SK-MEL-5 (cell line): Measurements from ENCODE around the gene GPC3. TPM values are rescaled to one million over a fixed set of nuclear protein-coding genes. Genes with fewer than 3 reads are reported as not detected.
"Not testable (repeated sequence)": the region's sequence is repeated elsewhere in the genome, so short reads cannot be mapped to it uniquely, and the experiment has no call there.

ENCODE experiments used
- DNase-seq: peaks from one replicate; pipeline ENCODE4 v3.0.0-alpha.2; 2016; ENCODE audit warnings: low read depth, low spot score
- in situ Hi-C: cut with HindIII; loops from 2 replicates; pipeline ENCODE4 v1.10.0; 2016; ENCODE audit warnings: low sequenced_read_pairs, high pct_unique_total_duplicates, low pct_unique_long_range_greater_than_20kb
- total RNA-seq: library from RNA; depleted of rRNA; stranded (reverse); fragments of >200 nt; shearing (Covaris generic); gene quantifications from 2 replicates; pipeline ENCODE4 v1.2.3, GENCODE V29; 2014

GPC3 gene
- total RNA-seq, 1 experiment from 2014 or later: 0.16 TPM

DNA sequence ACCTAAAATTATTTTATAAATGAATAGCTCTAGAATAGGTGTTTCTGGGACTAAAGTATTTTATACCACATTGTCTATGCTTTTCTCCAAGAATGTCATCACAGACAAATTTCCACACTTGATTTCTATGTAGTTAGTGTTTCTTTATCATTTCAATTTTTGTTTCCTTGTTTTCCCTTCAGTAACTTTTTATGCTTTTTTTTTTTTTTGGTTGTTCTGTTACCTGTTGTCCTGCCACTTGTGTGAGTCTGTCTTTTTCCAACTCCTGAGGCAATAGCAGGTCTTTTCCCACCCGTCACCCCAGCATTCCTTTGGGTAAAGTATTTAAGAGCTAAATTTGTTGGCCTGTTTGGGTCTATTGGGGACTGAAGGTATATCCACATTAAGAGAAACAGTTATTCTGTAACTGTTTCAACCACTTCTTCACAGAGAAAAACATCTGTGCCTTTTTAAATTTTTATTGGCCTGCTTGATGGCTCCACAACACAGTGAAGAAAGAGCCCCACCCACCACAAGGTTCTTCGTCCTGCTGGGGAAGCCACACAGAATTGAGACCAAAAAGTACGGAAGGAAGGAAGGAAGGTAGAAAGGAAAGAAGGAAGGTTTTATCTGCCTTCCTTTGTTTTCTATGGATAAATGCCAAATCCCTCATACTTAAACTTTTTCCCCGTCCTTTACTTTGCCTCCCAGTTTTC is 17.7 kb upstream of the GPC3 start:
- in situ Hi-C loops: no loop called here

DNA sequence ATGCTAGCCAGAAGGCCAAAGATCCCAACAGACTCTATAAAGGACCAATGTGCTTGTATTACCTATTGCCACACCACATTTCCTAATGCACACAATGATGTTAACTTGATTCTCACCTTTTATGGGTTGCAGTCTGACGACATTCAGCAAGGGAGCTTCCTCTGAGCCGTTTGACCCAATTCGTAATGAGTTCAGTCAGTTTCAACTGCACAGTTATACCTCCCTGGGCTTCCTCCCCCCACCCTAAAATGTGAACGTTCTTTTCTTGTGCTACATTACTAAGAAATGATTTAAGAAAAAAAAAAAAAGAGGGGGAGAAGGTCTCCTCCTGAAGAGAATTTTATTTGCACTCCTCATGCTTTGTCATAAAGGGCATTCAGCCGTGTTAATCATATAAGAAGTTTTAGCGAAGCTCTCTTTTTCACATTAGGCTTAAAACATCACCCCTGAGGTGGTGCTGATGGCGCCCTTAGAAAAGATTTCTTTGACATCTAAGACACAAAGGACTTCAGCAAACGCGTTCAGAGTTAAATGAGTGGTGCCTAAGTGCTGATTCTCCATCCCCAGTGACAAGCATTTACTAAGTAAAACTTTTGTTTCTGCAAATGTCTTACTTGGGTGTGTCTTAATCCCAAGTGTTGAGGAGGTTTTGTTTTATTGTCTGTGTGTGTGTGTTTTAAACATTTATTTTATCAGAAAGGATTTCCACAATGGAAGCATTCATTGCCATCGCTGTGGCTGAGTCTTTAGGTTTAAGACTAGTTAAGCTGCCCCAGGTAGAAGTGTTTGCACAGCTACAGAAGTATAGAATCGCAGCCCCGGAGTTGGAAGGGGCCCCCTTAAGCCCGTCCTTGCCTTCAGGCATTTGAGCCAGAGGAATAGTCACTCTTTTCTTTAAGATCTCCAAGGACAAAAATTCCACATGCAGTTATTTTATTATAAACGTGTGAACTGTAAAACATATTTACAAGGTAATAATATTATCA is 15.2 kb upstream of the GPC3 start:
- in situ Hi-C loops: no loop called here
- no peak for DNase-seq

More for the DNA sequence above, 17.7 kb upstream of the GPC3 start:
- DNase-seq: no peak

GRCh38 chrX:133999031-133999705 is 13.8 kb upstream of the GPC3 start:
- DNase-seq: no peak

GRCh38 chrX:133995759-133996158 is 10.4 kb upstream of the GPC3 start:
- in situ Hi-C loops: no loop called here
- DNase-seq: no peak

More at GRCh38 chrX:133999031-133999705, 13.8 kb upstream of the GPC3 start:
- in situ Hi-C loops: no loop called here

DNA sequence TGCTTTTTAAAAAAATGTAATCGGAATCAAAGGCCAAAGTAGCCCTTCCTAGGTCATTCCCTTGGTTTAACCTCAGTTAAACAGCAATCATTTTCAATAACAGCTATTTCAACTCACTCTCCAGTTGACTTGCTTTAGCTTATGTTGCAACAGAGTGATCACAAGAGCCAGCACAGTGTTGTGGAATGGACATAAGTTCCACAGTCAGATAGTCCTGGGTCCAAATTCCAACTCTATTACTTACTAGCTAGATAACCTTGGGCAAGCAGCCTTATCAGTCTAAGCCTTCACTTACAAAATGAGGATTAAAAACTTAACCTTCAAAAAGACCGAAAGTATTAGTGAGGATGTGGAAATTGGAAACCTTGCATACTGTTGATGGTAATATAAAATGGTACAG is 9.2 kb upstream of the GPC3 start:
- in situ Hi-C loops: no loop called here

DNA sequence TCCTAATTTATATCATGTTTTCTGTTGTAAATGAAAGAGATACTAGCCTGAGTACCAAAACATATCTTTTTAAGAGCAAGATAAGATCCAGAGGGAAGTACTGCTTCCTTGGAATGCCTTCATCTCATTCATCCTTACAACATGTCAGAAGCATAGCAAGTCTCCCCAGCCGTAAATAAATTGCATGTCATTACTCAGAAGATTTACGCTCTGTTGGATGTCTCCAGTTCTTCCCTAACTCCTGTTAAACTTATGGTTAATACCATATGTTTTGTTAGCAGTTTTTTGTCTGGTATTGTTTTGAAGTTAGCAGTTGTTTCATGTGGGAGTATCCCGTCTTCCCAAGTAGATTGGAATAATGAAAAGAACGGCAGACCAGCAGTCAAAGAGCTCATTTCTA is 7.5 kb upstream of the GPC3 start:
- DNase-seq: no peak
- in situ Hi-C loops: no loop called here

More for the DNA sequence above, 9.2 kb upstream of the GPC3 start:
- DNase-seq: no peak

- DNase-seq: no peak
- in situ Hi-C loops: no loop called here
Observed at GRCh38 chrX:133991814-133992213, 6.4 kb upstream of the GPC3 start.

- in situ Hi-C loops, DNase-seq: not testable (repeated sequence)
Observed at GRCh38 chrX:133991057-133991456, 5.7 kb upstream of the GPC3 start.

DNA sequence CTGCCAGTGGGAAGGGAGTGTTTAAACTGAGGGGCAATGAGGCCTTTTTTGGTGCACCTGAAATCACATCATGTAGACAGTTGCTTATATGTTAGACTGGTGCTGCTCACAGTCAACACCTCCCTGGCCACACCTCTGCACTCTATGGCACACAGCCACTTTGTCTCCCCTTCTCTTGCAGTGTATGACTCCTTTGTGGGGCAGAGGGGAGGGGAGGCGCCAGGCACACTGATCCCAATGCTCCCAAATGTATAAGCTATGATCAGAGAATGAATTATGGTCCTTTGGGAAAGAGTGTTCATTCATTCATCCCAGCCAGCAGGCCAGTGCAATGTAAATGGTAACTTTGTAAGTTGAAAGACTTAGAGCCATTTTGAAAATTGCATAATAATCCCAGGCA is 4.6 kb upstream of the GPC3 start:
- in situ Hi-C loops: no loop called here
- DNase-seq: no peak

- no peak for DNase-seq
- in situ Hi-C loops: no loop called here
Observed at GRCh38 chrX:133989490-133989889, 4.1 kb upstream of the GPC3 start.

- no peak for DNase-seq
- in situ Hi-C loops: no loop called here
Observed at GRCh38 chrX:133988010-133988409, 2.6 kb upstream of the GPC3 start.

- DNase-seq: no peak
Observed at GRCh38 chrX:133987188-133987587, 1.8 kb upstream of the GPC3 start.

DNA sequence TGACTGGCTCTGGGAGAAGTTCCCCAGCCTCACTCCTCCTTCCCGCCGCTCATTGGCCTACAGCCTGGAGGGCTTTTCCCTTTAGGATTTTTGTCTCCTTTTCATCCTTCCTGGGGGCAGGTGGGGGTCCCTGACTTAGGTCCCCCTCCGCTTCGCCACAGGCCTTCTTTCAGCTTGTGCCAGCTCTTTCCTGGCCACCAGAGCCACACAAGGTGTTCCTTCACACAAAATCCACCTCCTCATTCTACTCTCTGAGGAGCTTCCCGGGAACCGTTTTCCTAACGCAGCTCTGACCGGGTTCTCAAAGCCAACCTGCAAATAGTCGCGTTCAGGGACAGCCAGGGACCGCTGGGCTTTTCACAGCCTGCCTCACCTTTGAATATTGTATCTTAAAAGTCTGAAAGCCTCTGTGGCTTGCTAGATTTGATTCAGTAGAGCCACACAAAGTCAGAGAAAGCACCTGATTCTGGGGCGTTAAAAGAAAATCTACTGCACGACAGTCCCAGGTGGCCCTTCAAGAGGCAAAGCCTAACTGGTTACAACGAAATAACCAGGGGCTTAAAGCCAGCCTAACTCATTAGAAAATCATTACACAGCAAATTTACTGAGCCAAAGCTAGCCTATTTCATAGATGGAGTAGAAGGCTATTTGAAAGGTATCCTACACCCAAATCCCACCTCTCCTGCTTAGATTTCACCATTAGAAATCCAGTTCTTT is 731 bp upstream of the GPC3 start:
- in situ Hi-C loops: no loop called here

More at GRCh38 chrX:133987188-133987587, 1.8 kb upstream of the GPC3 start:
- in situ Hi-C loops: no loop called here

GRCh38 chrX:133984857-133985163 is 584 bp downstream of the GPC3 start:
- in situ Hi-C loops: no loop called here

More for the DNA sequence above, 731 bp upstream of the GPC3 start:
- no peak for DNase-seq

DNA sequence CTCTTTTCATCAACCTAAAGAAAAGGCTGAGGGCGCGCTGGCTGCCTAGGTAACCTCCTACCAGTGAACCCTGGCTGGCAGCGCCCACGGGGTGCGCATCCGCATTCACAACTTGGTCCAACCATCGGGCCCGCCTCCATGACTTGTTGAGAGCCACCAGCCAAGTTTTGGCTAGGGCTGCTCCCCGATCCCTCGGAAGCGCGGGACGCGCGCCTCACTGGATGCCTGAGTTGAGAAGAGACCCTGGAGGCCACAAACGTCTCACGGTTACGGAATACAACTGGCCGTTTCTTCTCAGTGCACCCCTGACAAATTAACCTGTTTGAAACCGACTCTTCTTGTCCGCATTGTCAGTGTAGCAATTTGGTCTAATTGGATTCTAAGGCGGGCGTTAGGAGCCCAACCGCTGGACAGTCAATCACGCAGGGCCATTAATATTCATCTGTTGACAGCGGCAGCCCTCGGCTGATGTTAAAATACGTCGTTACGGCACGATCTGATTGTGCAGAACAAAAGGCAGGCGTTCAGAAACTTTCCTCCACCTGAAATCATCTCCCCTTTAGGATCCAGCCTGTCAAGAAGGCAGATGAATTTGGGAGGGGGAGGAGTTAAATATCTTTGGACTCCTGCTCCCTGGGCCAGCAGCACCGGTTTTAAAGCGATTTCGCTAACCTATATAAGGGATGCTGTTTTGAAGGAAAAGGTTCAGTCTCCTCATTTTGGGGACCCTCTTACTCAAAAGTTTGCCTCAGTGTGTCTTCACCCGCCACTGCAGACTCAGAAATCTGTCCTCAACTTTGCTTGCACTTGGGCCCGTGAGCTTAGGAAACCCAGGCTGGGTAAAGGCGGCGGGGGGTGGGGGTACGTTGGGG is 1.2 kb downstream of the GPC3 start:
- DNase-seq: no peak
- in situ Hi-C loops: no loop called here

More at GRCh38 chrX:133984857-133985163, 584 bp downstream of the GPC3 start:
- DNase-seq: no peak

DNA sequence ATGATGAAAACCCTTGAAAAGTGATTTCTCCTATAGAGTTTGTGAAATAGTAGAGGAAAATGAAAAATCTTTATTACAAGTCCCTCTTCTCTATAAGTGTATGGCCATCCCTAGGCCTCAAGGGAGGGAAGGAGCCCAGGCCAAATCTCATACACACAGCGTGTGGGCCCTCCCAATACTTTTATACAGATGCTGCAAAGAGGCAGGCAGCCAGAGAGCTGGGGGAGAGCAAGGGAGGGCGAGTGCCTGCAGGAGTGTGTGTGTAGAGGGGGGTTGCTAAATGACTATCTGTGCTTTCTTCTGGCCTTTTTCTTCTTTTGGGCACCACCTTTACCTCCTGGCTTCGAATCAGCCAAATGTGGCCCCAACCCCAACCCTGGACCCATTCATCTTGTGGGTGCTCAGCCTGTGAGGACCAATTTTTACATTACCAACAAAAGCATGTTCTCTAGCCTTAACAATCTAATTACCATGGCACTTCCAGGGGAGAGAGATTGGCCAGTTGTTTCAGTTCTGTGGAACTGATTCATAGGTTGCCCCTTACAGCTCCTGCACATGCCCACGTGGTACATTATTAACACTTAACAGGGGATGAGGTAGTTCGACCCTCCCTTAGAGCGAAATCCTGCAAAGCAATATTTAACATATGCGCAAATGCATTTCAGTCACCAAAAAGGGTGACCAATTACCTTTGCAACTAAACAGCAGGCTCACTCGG is 2.0 kb downstream of the GPC3 start:
- no peak for DNase-seq
- in situ Hi-C loops: no loop called here
